ENCODE measurements around the gene FMO3. TPM values are rescaled to one million over a fixed set of nuclear protein-coding genes. Genes with fewer than 3 reads are reported as not detected.

FMO3 gene
- total RNA-seq, 1 experiment from 2014 or later: not detected

DNA sequence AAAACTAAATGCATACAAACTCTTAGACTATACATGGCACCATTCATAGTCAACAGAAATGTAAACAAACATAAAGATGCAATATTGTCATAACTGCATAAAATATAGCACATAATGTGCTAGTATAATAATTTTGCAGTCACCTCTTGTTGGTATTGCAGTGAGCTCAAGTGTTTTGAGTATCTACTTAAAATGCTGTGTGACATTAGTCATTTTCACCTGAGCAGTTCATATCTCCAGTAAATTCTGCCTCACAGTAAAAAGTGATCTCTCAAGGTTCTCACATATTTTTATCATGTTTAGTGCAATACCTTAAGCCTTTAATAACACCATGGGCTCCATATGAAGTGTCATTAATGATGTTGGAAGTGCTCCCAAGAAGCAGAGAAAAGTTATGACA is 64.8 kb downstream of the FMO3 start:
- Histone ChIP-seq H3K4me1 (ENCODE audit: insufficient read depth, low read length, poor library complexity, severe bottlenecking) (no peaks in the 10 kb centered on the region), H3K27ac (ENCODE audit: low read depth, low read length, poor library complexity, severe bottlenecking) (no peak overlapping the region), H3K27me3 (replicated peaks; ENCODE audit: insufficient read depth, low read depth, low read length, poor library complexity) (no peaks in the 10 kb centered on the region), H3K4me3 (ENCODE audit: low read depth, low read length, poor library complexity, severe bottlenecking) (no peak overlapping the region), H3K9me3 (ENCODE audit: low read depth, low read length, poor library complexity, severe bottlenecking) (no peaks in the 10 kb centered on the region), H3K36me3 (ENCODE audit: insufficient read depth, low read length, poor library complexity, severe bottlenecking) (no peaks in the 10 kb centered on the region)
- ChIA-PET POLR2A (ENCODE audit: low non-redundant PET) (no interaction called here), CTCF (no interaction called here)
- TF ChIP-seq EZH2 (IDR thresholded peaks at IDR 0.05; ENCODE audit: borderline replicate concordance, low read depth, low read length, poor library complexity, severe bottlenecking) (no peak), CTCF (conservative IDR thresholded peaks at IDR 0.05; ENCODE audit: low read depth, low read length) (no peak)
- DNase-seq (ENCODE audit: low spot score): no peak
- BruUV-seq (replicated peaks): no TSS peak
- intact Hi-C loops (cut with micrococcal nuclease; ENCODE audit: unreplicated experiment): no loop called here

- Histone ChIP-seq H3K9me3 (ENCODE audit: low read depth, low read length, poor library complexity, severe bottlenecking) (no peaks in the 10 kb centered on the region), H3K27me3 (replicated peaks; ENCODE audit: insufficient read depth, low read depth, low read length, poor library complexity) (no peaks in the 10 kb centered on the region), H3K36me3 (ENCODE audit: insufficient read depth, low read length, poor library complexity, severe bottlenecking) (no peaks in the 10 kb centered on the region), H3K4me1 (ENCODE audit: insufficient read depth, low read length, poor library complexity, severe bottlenecking) (no peaks in the 10 kb centered on the region), H3K27ac (ENCODE audit: low read depth, low read length, poor library complexity, severe bottlenecking) (no peak overlapping the region), H3K4me3 (ENCODE audit: low read depth, low read length, poor library complexity, severe bottlenecking) (no peak overlapping the region)
- ChIA-PET POLR2A (ENCODE audit: low non-redundant PET) (no interaction called here), CTCF (no interaction called here)
- BruUV-seq (replicated peaks): no TSS peak
- DNase-seq (ENCODE audit: low spot score): no peak
- TF ChIP-seq CTCF (conservative IDR thresholded peaks at IDR 0.05; ENCODE audit: low read depth, low read length) (no peak), EZH2 (IDR thresholded peaks at IDR 0.05; ENCODE audit: borderline replicate concordance, low read depth, low read length, poor library complexity, severe bottlenecking) (no peak)
- intact Hi-C loops (cut with micrococcal nuclease; ENCODE audit: unreplicated experiment): no loop called here
Measured at GRCh38 chr1:171158096-171158495, 67.4 kb downstream of the FMO3 start.

- Histone ChIP-seq H3K9me3 (ENCODE audit: low read depth, low read length, poor library complexity, severe bottlenecking) (no peaks in the 10 kb centered on the region), H3K4me3 (ENCODE audit: low read depth, low read length, poor library complexity, severe bottlenecking) (no peak overlapping the region), H3K4me1 (ENCODE audit: insufficient read depth, low read length, poor library complexity, severe bottlenecking) (no peaks in the 10 kb centered on the region), H3K27ac (ENCODE audit: low read depth, low read length, poor library complexity, severe bottlenecking) (no peak overlapping the region), H3K27me3 (replicated peaks; ENCODE audit: insufficient read depth, low read depth, low read length, poor library complexity) (no peaks in the 10 kb centered on the region), H3K36me3 (ENCODE audit: insufficient read depth, low read length, poor library complexity, severe bottlenecking) (no peaks in the 10 kb centered on the region)
- no peak for TF ChIP-seq CTCF (conservative IDR thresholded peaks at IDR 0.05; ENCODE audit: low read depth, low read length)
- no peak for TF ChIP-seq EZH2 (IDR thresholded peaks at IDR 0.05; ENCODE audit: borderline replicate concordance, low read depth, low read length, poor library complexity, severe bottlenecking)
- CTCF ChIA-PET: no interaction called here
- POLR2A ChIA-PET (ENCODE audit: low non-redundant PET): no interaction called here
- DNase-seq (ENCODE audit: low spot score): no peak
- intact Hi-C loops (cut with micrococcal nuclease; ENCODE audit: unreplicated experiment): no loop called here
- no TSS peak for BruUV-seq (replicated peaks)
Measured at GRCh38 chr1:171158551-171158950, 67.8 kb downstream of the FMO3 start.

Measured in A673 (cell line).